ENCODE measurements around the gene CEP20.

CEP20 gene

DNA sequence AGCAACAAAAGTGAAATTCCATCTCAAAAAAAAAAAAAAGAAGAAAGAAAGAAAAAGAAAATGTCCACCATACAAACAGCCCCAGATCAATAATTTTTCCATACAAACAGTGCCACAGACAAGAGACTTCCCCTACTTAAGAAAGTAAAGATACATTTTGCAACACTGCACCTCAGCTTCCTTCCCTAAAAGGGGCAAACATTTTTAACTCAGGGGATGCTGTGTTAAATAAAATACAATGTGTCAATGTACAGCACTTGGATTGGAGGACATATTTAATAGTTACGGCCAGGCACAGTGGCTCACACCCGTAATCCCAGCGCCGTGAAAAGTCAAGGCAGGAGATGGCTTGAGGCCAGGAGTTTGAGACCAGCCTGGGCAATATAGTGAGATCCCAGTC, 53.9 kb downstream of the CEP20 start:
- DNase-seq (ENCODE audit: low read depth in 2 of 2, low spot score in 1 of 2) = no peak

DNA sequence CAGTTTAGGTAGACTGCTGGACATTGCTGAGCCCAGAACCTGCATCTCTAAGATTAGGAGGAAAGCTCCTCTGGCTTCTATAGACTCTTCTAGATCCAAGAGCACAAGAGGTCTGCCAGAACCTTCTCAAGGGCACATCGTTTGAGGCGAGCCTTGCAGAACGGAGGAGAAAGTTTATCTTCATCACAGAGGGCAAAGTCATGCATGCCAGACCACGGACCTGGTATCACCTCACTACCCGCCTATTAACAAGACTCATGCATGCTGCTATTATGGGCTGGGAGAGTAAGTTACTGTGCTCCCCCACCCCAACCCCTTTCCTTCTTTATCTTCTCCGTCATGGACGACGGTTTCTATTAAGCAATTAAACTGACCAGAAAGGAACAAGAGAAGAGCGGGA, 54.9 kb downstream of the CEP20 start:
- no peak for DNase-seq (ENCODE audit: low read depth in 2 of 2, low spot score in 1 of 2)

DNA sequence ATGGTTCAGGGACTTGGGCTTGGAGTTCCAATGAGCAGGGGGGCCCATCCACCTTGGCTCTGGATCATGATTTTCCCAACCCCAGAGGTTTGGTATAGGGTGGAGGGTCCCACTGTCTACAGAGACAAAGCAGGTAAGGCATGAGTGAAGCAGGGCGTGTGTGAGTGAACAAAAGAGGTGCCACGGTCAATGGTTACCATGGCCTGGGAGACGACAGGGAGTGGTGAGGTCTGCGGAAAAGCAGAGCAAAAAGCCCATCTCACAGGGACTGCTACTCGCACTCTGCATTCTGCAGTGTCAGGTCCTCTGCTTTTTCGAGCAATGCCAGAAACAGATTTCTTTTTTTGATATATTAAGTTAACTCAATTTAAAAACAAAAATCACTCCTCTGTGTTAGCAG, 56.2 kb downstream of the CEP20 start:
- DNase-seq (ENCODE audit: low read depth in 2 of 2, low spot score in 1 of 2) = no peak

DNA sequence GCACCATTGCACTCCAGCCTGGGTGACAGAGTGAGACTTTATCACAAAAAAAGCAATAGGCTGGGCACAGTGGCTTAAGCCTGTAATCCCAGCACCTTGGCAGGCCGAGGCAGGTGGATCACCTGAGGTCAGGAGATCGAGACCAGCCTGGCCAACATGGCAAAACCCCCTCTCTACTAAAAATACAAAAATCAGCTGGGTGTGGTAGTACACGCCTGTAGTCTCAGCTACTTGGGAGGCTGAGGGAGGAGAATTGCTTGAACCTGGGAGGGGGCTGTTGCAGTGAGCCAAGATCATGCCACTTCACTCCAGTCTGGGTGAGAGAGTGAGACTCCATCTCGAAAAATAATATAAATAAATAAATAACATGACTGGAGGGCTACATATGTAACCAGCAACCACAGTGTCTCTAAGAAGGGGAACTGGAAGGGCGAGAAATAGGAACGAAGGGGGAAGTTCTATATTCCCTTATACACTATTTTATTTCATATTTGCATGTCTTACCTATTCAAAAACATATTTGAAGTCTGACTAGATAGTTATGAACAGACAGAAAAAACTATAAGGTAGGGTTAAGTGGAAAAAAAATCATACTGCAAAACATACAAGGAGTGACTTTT, 57.5 kb downstream of the CEP20 start:
- DNase-seq (ENCODE audit: low read depth in 2 of 2, low spot score in 1 of 2) = no peak

DNA sequence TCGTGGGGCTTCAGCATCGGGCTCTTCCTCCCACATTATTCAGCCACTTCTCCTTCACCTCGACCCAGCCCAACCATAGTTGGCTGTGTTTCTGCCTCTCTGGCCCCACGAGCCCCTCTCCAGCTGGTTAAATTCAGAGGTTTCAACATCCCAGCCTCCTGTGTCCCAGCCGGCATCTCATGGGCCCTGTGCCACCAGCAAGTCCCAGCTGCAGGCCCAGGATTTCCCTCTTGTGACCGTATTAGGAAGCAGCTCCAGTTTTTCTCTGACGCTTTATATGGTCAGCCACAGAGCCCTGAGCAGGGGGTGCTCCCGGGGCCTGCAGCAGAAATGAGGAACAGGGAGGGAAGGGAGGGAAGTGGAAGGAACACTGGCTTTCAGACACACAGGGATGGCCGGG, 58.9 kb downstream of the CEP20 start:
- DNase-seq (ENCODE audit: low read depth in 2 of 2, low spot score in 1 of 2) = no peak

DNA sequence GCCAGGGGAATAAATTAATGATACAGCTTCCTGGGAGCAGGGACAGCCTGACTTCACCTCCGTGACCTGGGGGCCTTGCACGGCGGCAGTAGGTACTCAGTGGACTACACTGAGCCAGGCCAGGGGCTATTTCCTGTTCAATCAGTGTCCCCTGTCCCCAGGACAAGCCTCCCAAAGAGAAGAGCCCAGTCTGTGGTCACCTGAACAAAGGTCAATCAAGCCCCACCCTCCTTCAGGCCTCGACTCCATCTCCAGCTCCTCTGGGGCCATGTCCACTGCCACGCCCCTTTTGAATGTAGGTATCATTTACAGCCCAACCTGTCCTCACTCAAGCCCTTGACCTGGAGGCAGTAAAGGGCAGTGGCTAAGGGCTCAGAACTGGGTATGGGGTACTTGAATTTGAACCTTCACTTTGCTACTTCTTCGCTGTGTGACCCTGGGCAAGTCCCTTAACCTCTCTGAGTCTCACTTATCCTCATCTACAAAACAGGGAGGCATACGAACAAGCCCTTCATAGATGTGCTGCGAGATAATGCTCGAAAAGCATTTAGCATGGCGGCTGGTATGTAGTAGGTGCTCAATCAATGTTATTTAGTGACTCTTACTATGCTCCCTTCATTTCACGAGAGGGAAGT, 60.6 kb downstream of the CEP20 start:
- no peak for DNase-seq (ENCODE audit: low read depth in 2 of 2, low spot score in 1 of 2)

DNA sequence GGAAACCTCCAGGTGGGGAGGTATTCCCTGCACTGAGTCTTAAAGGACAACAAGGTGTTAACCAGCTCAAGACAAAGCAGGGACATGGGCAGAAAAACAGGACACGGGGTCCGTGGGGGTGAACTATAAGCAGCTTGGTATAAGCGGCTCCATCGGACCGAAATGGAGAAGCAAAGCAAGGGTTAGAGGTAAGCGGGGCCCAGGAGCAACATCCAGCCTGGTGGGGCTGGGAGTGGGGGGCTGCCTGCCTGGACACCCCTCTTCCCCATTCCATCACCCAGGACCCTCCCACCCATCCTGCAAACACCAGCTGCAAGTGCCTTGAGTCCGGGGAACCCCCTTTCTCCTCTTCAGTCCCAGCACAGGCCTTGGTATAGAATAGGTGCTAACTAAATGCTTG, 61.1 kb downstream of the CEP20 start:
- no peak for DNase-seq (ENCODE audit: low read depth in 2 of 2, low spot score in 1 of 2)

DNA sequence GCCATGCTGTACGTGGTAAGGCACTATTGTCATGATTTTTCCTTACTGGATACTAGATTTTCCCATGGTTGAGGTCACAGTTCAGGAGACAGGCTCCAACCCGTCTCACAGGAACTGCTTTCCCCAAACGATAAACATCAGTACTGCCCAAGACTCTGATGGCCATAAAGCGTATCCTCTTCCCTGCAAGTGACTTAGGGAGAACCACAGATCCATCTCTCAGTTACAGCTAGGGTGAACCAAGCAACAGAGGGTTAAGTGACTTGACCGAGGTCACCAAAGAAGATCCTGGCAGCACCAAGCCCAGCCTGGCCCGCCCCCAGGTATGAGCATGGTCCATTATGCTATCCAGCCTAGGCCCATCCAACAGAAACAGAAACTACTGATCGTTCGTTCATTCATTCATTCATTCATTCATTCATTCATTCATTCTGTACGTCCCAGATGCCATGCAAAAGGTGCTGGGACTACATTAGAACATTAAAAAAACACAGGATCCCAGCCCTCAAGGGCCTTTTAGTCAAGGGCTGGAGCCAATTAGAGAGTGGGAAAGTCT, 62.6 kb downstream of the CEP20 start:
- no peak for DNase-seq (ENCODE audit: low read depth in 2 of 2, low spot score in 1 of 2)

DNA sequence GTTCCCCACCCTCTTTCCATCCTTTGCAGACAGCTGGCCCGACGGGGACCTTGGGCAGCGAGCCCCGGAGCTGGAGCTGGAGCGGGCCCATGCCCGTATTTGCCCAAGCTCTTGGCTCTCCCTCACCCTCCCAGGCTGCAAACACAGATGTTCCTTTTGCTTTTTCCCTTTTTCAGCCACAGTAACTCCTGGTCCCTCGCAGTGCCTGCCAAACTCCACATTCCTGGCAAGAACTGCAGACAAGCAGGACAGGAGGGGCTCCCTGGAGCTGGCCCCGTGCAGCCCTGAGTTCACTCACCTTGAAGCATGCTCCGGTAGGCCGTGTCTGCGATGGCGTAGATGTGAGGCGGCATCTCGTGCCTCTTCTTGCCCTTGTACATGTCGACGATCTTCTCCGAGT, 65.4 kb downstream of the CEP20 start:
- DNase-seq (ENCODE audit: low read depth in 2 of 2, low spot score in 1 of 2) = no peak

DNA sequence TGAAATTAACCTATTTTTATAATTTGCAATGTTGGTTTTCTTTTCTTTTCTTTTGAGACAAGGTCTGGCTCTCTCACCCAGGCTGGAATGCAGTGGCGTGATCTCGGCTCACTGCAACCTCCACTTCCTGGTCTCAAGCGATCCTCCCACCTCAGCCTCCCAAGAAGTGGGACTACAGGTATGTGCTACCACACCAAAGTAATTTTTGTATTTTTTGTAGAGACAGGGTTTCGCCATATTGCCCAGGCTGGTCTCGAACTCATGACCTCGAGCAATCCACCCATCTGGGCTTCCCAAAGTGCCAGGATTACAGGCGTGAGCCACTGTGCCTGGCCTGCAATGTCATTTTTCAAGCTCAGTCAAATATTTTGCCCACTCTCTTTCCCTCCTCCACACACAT, 67.6 kb downstream of the CEP20 start:
- no peak for DNase-seq (ENCODE audit: low read depth in 2 of 2, low spot score in 1 of 2)

DNA sequence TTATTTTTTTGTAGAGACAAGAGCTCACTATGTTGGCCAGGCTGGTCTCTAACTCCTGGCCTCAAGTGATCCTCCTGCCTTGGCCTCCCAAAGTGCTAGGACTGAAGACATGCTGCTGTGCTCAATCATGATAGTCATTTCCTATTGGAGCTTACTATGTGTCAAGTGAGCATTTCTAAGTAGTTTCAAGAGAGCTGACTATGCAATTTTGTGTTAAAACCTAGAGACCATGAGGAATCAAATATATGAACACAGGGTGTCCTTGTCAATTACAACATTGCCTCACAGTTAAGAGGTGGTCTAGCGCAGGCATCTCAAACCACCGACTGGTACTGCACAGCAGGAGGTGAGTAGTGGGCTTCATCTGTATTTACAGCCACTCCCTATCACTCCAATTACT, 69.4 kb downstream of the CEP20 start:
- no peak for DNase-seq (ENCODE audit: low read depth in 2 of 2, low spot score in 1 of 2)

DNA sequence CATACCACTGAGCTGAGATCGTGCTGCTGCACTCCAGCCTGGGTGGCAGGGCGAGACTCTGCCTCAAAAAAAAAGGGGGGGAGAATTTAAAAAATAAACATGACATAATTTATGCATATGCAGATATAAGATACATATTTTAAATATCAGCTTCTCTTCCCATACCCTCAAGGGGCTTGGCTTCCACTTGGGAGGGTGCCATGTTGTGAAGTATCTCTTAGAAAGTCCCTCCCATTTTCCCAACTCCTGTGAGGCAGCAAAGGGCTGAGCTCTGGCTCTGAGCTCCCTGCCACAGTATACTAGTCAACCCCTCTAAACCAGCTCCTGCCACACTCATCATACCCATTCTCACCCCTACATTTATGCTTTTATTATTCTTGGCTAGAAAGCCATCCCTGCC, 71.0 kb downstream of the CEP20 start:
- DNase-seq (ENCODE audit: low read depth in 2 of 2, low spot score in 1 of 2) = no peak

DNA sequence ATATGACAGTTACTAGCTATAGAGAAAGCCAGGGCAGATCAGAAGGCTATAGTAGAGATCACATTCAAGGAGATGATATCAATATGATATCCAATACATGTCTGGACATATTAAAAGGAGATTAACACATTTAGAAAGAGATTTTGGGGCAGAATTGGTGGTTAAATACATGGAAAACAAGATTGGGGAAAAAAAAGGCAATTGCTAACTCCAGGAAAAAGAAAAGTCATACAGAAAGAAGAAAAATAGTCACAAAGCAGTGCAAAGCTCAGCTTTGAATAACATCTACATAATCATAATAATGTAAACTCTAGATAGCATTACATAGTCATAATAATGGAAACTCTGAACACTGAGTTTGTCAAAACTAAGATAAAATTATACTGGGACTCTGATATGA, 72.2 kb downstream of the CEP20 start:
- no peak for DNase-seq (ENCODE audit: low read depth in 2 of 2, low spot score in 1 of 2)

Measured in stimulated activated CD8-positive, alpha-beta memory T cell treated with anti-CD3 and anti-CD28 coated beads, Interleukin-4, amount 100 ng/mL, for 4 hours (primary cell).